Stimulated activated CD4-positive, alpha-beta T cell treated with anti-CD3 and anti-CD28 coated beads, TNF-alpha, amount 100 ng/mL, for 24 hours (primary cell): Measurements from ENCODE around the gene SH3GL2.

Source experiments
- DNase-seq, 3 experiments: peaks; one replicate each; pipeline ENCODE4 v3.0.0-alpha.2; 2020; ENCODE audit warnings: low read depth in 3 of 3

SH3GL2 gene

GRCh38 chr9:17810728-17811571 is 232.1 kb downstream of the SH3GL2 start:
- peak in 2 of 3 experiments; percentile 5 to 8 for DNase-seq

- DNase-seq, result no peak
These were observed 234.9 kb downstream of the SH3GL2 start for GRCh38 chr9:17813798-17814197.

- no peak for DNase-seq
These were observed 237.7 kb downstream of the SH3GL2 start for GRCh38 chr9:17816431-17817027.

- DNase-seq, result no peak
These were observed 245.3 kb downstream of the SH3GL2 start for GRCh38 chr9:17824191-17824590.

GRCh38 chr9:17824616-17825264 is 245.9 kb downstream of the SH3GL2 start:
- DNase-seq, result no peak

- no peak for DNase-seq
These were observed 246.4 kb downstream of the SH3GL2 start for GRCh38 chr9:17825265-17825659.

- no peak for DNase-seq
These were observed 250.2 kb downstream of the SH3GL2 start for GRCh38 chr9:17829064-17829463.

- no peak for DNase-seq
These were observed 251.0 kb downstream of the SH3GL2 start for GRCh38 chr9:17829812-17830385.

GRCh38 chr9:17832812-17833211 is 253.9 kb downstream of the SH3GL2 start:
- no peak for DNase-seq

GRCh38 chr9:17833846-17834245 is 255.0 kb downstream of the SH3GL2 start:
- DNase-seq, result no peak

- DNase-seq, result no peak
These were observed 259.1 kb downstream of the SH3GL2 start for GRCh38 chr9:17837965-17838364.

GRCh38 chr9:17839776-17840175 is 260.9 kb downstream of the SH3GL2 start:
- DNase-seq, result no peak

- DNase-seq, result no peak
These were observed 264.4 kb downstream of the SH3GL2 start for GRCh38 chr9:17843236-17843635.
